Skeletal muscle tissue (tissue), 4 donors: Measurements from ENCODE around the gene NQO1. TPM values are rescaled to one million over a fixed set of nuclear protein-coding genes. Genes with fewer than 3 reads are reported as not detected.
"Not testable (repeated sequence)": the region's sequence is repeated elsewhere in the genome, so short reads cannot be mapped to it uniquely, and the experiment has no call there.

Source experiments
- H3K27ac ChIP-seq: one replicate; pipeline ENCODE4 v1.7.0; 2013; ENCODE audit warnings: mild to moderate bottlenecking, low read depth, low read length, inconsistent platforms
- H3K27me3 ChIP-seq, 3 donors: one replicate each; pipeline ENCODE4 v1.7.0; 2013; ENCODE audit warnings: low read length in 3 of 3; ENCODE audit not compliant: control insufficient read depth in 3 of 3, insufficient read depth in 3 of 3
- H3K36me3 ChIP-seq, 3 donors: one replicate each; pipeline ENCODE4 v1.7.0; 2013; ENCODE audit warnings: low read length in 3 of 3; ENCODE audit not compliant: control insufficient read depth in 3 of 3, insufficient read depth in 3 of 3
- H3K4me1 ChIP-seq, 3 donors: one replicate each; pipeline ENCODE4 v1.7.0; 2013; ENCODE audit warnings: low read length in 3 of 3, mild to moderate bottlenecking in 3 of 3; ENCODE audit not compliant: control insufficient read depth in 3 of 3, insufficient read depth in 3 of 3
- H3K4me3 ChIP-seq, 3 donors: one replicate each; pipeline ENCODE4 v1.7.0; 2013; ENCODE audit warnings: low read length in 3 of 3
- H3K9ac ChIP-seq, 3 donors: one replicate each; pipeline ENCODE4 v1.7.0; 2013; ENCODE audit warnings: low read length in 3 of 3, mild to moderate bottlenecking in 3 of 3, moderate library complexity in 2 of 3, low read depth in 1 of 3
- H3K9me3 ChIP-seq, 3 donors: one replicate each; pipeline ENCODE4 v1.7.0; 2013; ENCODE audit warnings: low read length in 3 of 3; ENCODE audit not compliant: control insufficient read depth in 3 of 3
- total RNA-seq: library from RNA; depleted of rRNA; stranded (reverse); fragments of >200 nt; gene quantifications from one replicate; pipeline ENCODE4 v1.2.3, GENCODE V29; 2014
- donor health status: Osteomylitis.

The NQO1 gene
- total RNA-seq, 1 donor from 2014 or later, result 5.7 TPM

DNA sequence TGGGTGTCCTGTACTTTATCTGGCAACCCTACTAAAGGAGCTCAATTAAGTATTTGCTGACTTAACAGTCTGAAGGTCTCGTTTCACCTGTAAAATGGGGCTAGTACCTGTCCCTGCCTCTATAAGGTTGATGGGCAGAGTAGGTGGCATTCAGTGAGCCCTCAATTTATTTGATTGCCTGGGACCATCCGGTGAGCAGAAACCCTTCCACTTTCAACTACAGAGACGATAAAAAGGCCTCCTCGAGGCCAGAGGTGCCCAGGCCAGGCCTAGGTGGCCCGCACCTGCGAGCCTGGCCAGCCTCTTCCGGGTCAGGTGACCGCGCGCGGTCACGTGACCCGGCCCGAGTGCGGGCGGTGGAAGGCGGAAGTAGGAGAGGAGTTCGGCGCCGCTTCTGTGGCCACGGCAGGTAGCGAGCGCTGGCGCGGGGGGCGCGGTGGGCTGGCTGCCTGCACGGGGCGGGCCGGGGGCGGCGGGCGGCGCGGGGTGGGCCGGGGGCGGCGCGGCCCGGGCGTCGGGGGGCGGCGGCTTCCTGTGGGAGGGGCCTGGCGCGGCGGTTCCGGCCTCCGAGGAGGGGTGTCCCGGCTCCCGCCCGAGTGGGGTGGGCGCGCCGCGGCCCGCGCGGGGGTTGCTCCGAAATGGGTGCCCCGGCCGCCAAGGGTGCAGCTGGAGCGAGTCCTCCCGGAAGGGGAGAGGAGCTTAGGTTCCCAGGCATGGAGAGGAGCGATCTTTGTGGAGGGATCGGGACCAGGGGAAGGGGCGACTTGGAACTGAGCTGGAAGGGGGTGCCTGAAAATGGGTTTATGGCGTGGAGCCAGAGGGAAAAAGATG is 35.8 kb upstream of the NQO1 start, which contains the start of gene WWP2:
TSS of gene WWP2 (plus strand) at position 350 of the 831 bp plus-strand sequence. CDS start 24,679 bp downstream, outside the sequence.
- Histone ChIP-seq H3K4me3 (peak within 1 kb of the TSS; percentile 76 to 99 (median 97)), H3K9ac (peak within 1 kb of the TSS; percentile 79 to 96 (median 94)), H3K36me3 (peaks cover 0 to 2% (median 0%) of the 10 kb centered on the region in 3 donors)

GRCh38 chr16:69757375-69757774 is 31.0 kb upstream of the NQO1 start:
- H3K27me3 ChIP-seq, H3K27ac ChIP-seq, H3K9me3 ChIP-seq, H3K4me3 ChIP-seq, H3K9ac ChIP-seq, H3K36me3 ChIP-seq: not testable (repeated sequence)
- H3K4me1 ChIP-seq, result peaks cover 4 to 21% (median 19%) of the 10 kb centered on the region in 3 donors

More for the DNA sequence above, 35.8 kb upstream of the NQO1 start, which contains the start of gene WWP2:
- Histone ChIP-seq H3K27ac (peak within 1 kb of the TSS; percentile 76), H3K27me3 (no peaks in the 10 kb centered on the region), H3K9me3 (no peaks in the 10 kb centered on the region), H3K4me1 (peaks cover 0 to 12% (median 9%) of the 10 kb centered on the region in 3 donors)

DNA sequence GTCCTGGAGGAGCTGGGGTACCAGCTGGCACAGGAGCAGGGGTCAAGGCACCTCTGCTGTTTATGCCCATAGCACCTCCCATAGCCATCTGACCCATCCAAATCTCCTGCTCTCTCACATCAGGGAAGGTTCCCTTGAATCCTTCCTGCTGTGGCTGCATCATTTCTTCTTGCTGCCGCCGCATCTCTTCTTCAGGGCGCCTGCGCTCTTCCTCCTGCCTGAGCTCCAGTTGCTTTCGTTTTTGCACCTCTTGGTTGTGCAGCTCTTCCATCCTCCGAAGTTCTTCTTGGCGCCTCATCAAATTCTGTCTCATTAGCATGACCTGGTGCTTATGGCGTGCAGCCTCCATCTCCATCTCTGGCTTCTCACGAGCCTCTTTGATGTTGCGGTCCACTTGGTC is 30.3 kb upstream of the NQO1 start:
- H3K9ac ChIP-seq, result no peak overlapping the region
- peaks cover 0 to 3% (median 0%) of the 10 kb centered on the region in 3 donors for H3K36me3 ChIP-seq
- no peaks in the 10 kb centered on the region for H3K27me3 ChIP-seq
- H3K4me1 ChIP-seq, result peaks cover 4 to 17% (median 16%) of the 10 kb centered on the region in 3 donors
- no peak overlapping the region for H3K27ac ChIP-seq
- no peak overlapping the region for H3K4me3 ChIP-seq
- H3K9me3 ChIP-seq, result no peaks in the 10 kb centered on the region

- no peak within 1 kb of the TSS for H3K27ac ChIP-seq
Measured at GRCh38 chr16:69754469-69755310, 28.3 kb upstream of the NQO1 start, which contains the start of gene NOB1. Gene NOB1, minus strand, starts transcription at chr16:69754926. Its CDS starts 16 bp downstream, at chr16:69754910.

GRCh38 chr16:69754143-69754468 is 27.7 kb upstream of the NQO1 start:
- peak overlapping the region; percentile 82 to 100 (median 92) for H3K4me3 ChIP-seq
- no peaks in the 10 kb centered on the region for H3K9me3 ChIP-seq
- no peaks in the 10 kb centered on the region for H3K27me3 ChIP-seq
- peaks cover 4 to 17% (median 16%) of the 10 kb centered on the region in 3 donors for H3K4me1 ChIP-seq
- H3K9ac ChIP-seq, result peak overlapping the region; percentile 87 to 95 (median 88)
- H3K36me3 ChIP-seq, result peaks cover 4 to 21% (median 15%) of the 10 kb centered on the region in 3 donors
- H3K27ac ChIP-seq, result no peak overlapping the region

More at GRCh38 chr16:69754469-69755310, 28.3 kb upstream of the NQO1 start, which contains the start of gene NOB1:
- H3K9me3 ChIP-seq, result no peaks in the 10 kb centered on the region
- no peaks in the 10 kb centered on the region for H3K27me3 ChIP-seq
- H3K36me3 ChIP-seq, result peaks cover 4 to 17% (median 11%) of the 10 kb centered on the region in 3 donors
- peak within 1 kb of the TSS; percentile 87 to 95 (median 88) for H3K9ac ChIP-seq
- H3K4me1 ChIP-seq, result peaks cover 4 to 17% (median 16%) of the 10 kb centered on the region in 3 donors
- H3K4me3 ChIP-seq, result peak within 1 kb of the TSS; percentile 82 to 100 (median 92)

- Histone ChIP-seq H3K27ac (no peak overlapping the region), H3K4me3 (no peak overlapping the region), H3K4me1 (peaks cover under 1 to 10% (median 10%) of the 10 kb centered on the region in 3 donors), H3K9ac (no peak overlapping the region), H3K9me3 (no peaks in the 10 kb centered on the region), H3K36me3 (peaks cover 41 to 57% (median 57%) of the 10 kb centered on the region in 3 donors), H3K27me3 (no peaks in the 10 kb centered on the region)
Measured at GRCh38 chr16:69748694-69749345, 22.5 kb upstream of the NQO1 start.

DNA sequence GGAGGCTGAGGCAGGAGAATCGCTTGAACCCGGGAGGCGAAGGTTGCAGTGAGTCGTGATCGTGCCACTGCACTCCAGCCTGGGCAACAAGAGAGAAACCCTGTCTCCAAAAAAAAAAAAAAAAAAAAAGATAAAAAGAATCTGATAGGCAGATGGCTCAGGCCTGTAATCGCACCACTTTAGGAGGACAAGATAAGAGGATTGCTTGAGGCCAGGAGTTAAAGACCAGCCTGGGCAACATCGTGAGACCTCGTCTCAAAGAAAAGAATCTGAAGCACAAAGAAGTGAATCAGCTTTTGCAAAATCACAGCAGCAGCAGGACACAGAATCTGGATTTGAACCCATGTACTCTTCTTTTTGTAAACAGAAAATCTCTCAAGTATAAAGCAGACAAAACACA is 20.8 kb upstream of the NQO1 start:
- Histone ChIP-seq H3K27me3 (no peaks in the 10 kb centered on the region), H3K9ac (no peak overlapping the region), H3K27ac (no peak overlapping the region), H3K36me3 (peaks cover 56 to 74% (median 69%) of the 10 kb centered on the region in 3 donors), H3K4me3 (no peak overlapping the region), H3K4me1 (no peaks in the 10 kb centered on the region), H3K9me3 (no peaks in the 10 kb centered on the region)

DNA sequence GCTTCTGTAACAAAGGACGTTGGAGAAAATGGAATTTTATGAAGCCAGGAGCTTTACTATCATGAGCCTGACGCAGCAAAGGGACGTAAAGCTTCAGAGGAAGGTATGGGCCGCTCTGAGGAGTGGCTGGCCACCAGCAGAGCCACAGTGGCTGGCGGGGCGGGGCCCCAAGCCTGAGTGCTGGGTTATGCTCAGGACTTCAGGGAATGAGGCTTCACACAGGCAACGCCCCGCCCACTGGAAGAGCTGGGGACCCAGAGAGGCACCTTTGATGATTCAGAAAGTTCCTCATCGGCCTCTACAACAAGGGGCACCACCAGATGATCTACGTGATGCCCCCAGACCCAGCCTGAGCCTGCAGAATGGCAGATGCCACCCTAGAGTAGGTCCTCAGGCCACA is 19.6 kb upstream of the NQO1 start:
- no peak overlapping the region for H3K9ac ChIP-seq

DNA sequence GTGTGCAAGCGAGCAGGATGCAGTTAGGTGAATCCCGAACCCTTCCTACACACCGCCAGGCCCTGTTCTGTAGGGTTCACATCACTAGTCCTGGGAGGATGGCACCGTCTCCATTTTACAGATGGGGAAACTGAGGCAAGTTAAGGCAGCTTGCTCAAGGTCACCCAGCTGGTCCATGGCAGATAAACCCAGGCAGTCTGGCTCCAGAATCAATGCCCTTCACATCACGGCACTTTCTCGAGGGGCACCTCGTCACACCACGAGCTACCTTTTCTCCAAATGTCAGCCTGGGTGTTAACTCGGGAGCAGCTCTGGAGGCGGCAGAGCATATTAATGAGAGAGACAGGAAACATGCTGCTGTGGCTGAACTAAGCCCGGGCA is 18.9 kb upstream of the NQO1 start:
- Histone ChIP-seq H3K27ac (no peak overlapping the region), H3K36me3 (peaks cover 63 to 76% (median 69%) of the 10 kb centered on the region in 3 donors), H3K9ac (no peak overlapping the region), H3K27me3 (no peaks in the 10 kb centered on the region), H3K4me1 (peaks cover 0 to 3% (median 0%) of the 10 kb centered on the region in 3 donors), H3K4me3 (no peak overlapping the region), H3K9me3 (no peaks in the 10 kb centered on the region)

More for the DNA sequence above, 19.6 kb upstream of the NQO1 start:
- no peaks in the 10 kb centered on the region for H3K9me3 ChIP-seq
- H3K4me3 ChIP-seq, result no peak overlapping the region
- no peaks in the 10 kb centered on the region for H3K27me3 ChIP-seq
- no peak overlapping the region for H3K27ac ChIP-seq
- peaks cover 63 to 83% (median 70%) of the 10 kb centered on the region in 3 donors for H3K36me3 ChIP-seq
- H3K4me1 ChIP-seq, result peaks cover 0 to 3% (median 0%) of the 10 kb centered on the region in 3 donors
